Fibroblast of the aortic adventitia (primary cell): Measurements from ENCODE around the gene TMEM147. TPM values are rescaled to one million over a fixed set of nuclear protein-coding genes. Genes with fewer than 3 reads are reported as not detected.

Experiments used
- DNase-seq: peaks from one replicate; pipeline ENCODE4 v3.0.0-alpha.2; 2010; ENCODE audit warnings: low read depth
- H3K4me3 ChIP-seq: 2 replicates; pipeline ENCODE4 v1.5.1; 2011; ENCODE audit warnings: low read depth, mild to moderate bottlenecking, control low read depth, low read length, moderate library complexity
- CTCF ChIP-seq: IDR thresholded peaks from 2 replicates; pipeline ENCODE4 v1.5.1; 2011; ENCODE audit warnings: mild to moderate bottlenecking, low read length, control low read depth, inconsistent platforms; ENCODE audit not compliant: insufficient read depth
- total RNA-seq: library from RNA; depleted of rRNA; stranded (reverse); fragments of >200 nt; gene quantifications from 2 replicates; pipeline ENCODE4 v1.2.3, GENCODE V29; 2012; ENCODE audit warnings: low replicate concordance

Gene TMEM147
- total RNA-seq, 1 donor, result 63.7 TPM

GRCh38 chr19:35517342-35517741 is 28.1 kb upstream of the TMEM147 start:
- TF ChIP-seq CTCF, result no peak
- H3K4me3 ChIP-seq, result no peak overlapping the region
- DNase-seq, result no peak

- H3K4me3 ChIP-seq, result no peak overlapping the region
- peak; percentile 97 for DNase-seq
- no peak for TF ChIP-seq CTCF
These were observed 27.1 kb upstream of the TMEM147 start for GRCh38 chr19:35518313-35518712.

GRCh38 chr19:35519291-35519690 is 26.1 kb upstream of the TMEM147 start:
- H3K4me3 ChIP-seq, result no peak overlapping the region
- peak; percentile 48 for DNase-seq
- TF ChIP-seq CTCF, result no peak

- DNase-seq, result no peak
- TF ChIP-seq CTCF, result no peak
- no peak overlapping the region for H3K4me3 ChIP-seq
These were observed 24.2 kb upstream of the TMEM147 start for GRCh38 chr19:35521124-35521743.

GRCh38 chr19:35522745-35523327 is 22.6 kb upstream of the TMEM147 start:
- no peak for DNase-seq
- no peak for TF ChIP-seq CTCF
- no peak overlapping the region for H3K4me3 ChIP-seq

DNA sequence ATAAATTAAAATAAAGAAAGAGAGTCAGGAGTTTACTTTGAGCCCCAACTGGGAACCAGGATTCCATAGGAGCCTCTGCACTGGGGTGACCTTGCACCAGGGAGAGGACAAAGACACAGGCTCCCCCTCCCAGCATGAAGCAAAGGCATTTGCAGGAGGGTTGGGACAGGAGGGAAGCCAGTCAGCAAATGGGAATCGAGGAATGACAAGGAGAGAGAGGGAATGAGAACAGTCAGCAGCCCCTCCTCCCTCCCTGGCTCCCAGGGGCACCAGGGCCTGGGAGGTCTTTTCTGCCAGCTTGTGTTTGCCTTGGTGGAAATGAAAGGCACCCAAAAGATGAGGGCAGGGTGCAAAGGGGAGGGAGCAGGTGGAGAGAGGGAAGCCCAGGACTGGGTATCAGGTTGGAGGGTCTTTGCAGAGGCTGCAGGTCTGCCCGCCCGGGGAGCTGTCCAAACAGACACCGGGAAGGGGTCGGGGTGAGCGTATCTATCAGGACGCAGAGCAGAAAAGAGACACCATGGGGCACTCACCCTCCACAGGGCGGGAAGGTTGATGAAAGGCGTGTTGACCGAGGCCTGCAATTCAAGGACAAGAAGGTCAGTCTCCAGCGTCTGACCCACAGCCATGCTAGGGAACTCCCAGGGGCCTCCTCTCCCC is 21.1 kb upstream of the TMEM147 start:
- H3K4me3 ChIP-seq, result no peak overlapping the region
- no peak for TF ChIP-seq CTCF
- DNase-seq, result no peak

- H3K4me3 ChIP-seq, result no peak overlapping the region
- no peak for TF ChIP-seq CTCF
- DNase-seq, result no peak
These were observed 19.6 kb upstream of the TMEM147 start for GRCh38 chr19:35525873-35526272.
